Astrocyte of the spinal cord (primary cell): ENCODE data around the gene HTR2A.
A peak's percentile ranks its signal among the peaks of the same experiment; 100 is the strongest.

ENCODE experiments used
- DNase-seq: peaks from one replicate; pipeline ENCODE4 v3.0.0; 2011; ENCODE audit warnings: low read depth, low spot score
- H3K4me3 ChIP-seq: 2 replicates; pipeline ENCODE4 v1.5.1; 2011; ENCODE audit warnings: low read depth, mild to moderate bottlenecking, low read length, moderate library complexity
- in situ Hi-C: cut with HindIII; loops from 2 replicates; pipeline ENCODE4 v1.10.0; 2017; ENCODE audit warnings: low sequenced_read_pairs
- TF ChIP-seq, protein P1 (sequence below): IDR thresholded peaks from 2 replicates; pipeline ENCODE4 v1.5.1; 2012; ENCODE audit warnings: low read depth, mild to moderate bottlenecking, low read length, inconsistent platforms

HTR2A gene

DNA sequence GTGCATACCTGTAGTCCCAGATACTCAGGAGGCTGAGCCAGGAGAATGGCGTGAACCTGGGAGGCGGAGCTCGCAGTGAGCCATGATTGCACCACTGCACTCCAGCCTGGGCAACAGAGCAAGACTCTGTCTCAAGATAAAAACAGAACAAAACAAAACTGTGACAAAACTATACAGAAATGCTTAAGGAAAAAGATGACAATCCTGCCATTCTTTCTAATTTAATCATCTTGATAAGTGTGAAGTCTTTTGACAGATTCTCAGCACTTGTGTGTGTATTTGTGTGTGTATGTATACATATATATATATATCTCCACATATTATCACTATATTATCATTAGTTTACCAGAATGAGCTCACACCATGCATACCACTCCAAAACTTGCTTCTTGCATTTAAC, 12.3 kb downstream of the HTR2A start:
- H3K4me3 ChIP-seq: no peak overlapping the region
- DNase-seq: no peak
- TF ChIP-seq, protein P1, sequence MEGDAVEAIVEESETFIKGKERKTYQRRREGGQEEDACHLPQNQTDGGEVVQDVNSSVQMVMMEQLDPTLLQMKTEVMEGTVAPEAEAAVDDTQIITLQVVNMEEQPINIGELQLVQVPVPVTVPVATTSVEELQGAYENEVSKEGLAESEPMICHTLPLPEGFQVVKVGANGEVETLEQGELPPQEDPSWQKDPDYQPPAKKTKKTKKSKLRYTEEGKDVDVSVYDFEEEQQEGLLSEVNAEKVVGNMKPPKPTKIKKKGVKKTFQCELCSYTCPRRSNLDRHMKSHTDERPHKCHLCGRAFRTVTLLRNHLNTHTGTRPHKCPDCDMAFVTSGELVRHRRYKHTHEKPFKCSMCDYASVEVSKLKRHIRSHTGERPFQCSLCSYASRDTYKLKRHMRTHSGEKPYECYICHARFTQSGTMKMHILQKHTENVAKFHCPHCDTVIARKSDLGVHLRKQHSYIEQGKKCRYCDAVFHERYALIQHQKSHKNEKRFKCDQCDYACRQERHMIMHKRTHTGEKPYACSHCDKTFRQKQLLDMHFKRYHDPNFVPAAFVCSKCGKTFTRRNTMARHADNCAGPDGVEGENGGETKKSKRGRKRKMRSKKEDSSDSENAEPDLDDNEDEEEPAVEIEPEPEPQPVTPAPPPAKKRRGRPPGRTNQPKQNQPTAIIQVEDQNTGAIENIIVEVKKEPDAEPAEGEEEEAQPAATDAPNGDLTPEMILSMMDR: no peak
- in situ Hi-C loops: no loop called here

- in situ Hi-C loops: no loop called here
- no peak for DNase-seq
- H3K4me3 ChIP-seq: no peak overlapping the region
- TF ChIP-seq, protein P1: no peak
These were observed 15.2 kb downstream of the HTR2A start for GRCh38 chr13:46881621-46882020.

DNA sequence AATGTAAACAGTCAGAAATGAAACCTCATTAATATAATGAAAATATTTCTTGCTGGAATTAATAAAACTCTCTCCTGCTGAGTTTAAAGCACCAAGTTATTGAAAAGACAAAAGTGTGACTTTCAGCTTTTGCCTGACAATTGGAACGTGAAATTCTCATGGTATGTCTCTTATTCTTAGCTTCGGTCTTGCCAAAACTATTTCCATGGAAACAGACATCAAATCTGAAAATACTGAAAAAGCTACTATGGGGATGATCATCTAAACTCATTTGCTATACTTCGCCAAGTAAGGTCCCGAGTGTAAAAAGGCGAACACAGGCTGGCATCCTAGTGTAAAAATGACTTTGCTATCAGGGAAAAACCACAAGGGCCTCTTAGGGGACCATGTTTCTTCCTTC, 22.8 kb downstream of the HTR2A start:
- in situ Hi-C loops: no loop called here
- DNase-seq: no peak
- TF ChIP-seq, protein P1: no peak
- no peak overlapping the region for H3K4me3 ChIP-seq

- TF ChIP-seq, protein P1: no peak
- DNase-seq: no peak
- in situ Hi-C loops: no loop called here
- no peak overlapping the region for H3K4me3 ChIP-seq
These were observed 25.3 kb downstream of the HTR2A start for GRCh38 chr13:46871557-46871956.

- no peak for DNase-seq
- no peak overlapping the region for H3K4me3 ChIP-seq
- TF ChIP-seq, protein P1: no peak
- in situ Hi-C loops: no loop called here
These were observed 28.8 kb downstream of the HTR2A start for GRCh38 chr13:46868091-46868490.

DNA sequence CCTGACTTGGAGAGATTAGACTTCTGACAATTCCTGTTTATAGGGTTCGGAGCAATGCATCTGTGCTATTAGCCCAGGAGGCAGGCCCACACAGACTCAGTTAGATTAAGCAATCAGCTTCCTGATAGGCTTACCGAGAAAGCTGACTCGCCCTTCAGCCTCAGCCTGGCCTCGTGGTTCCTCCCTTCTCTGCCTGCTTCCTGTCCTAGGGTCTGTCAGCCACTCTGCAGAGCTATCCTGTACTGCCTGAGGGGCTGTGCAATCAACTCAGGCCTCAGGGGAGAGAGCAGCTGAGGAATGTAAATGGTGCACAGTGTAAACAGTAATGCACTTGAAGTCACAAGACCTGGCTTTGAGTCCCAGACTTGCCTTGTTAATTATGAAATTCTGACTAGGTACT, 30.7 kb downstream of the HTR2A start:
- TF ChIP-seq, protein P1: no peak
- DNase-seq: peak; percentile 20
- no peak overlapping the region for H3K4me3 ChIP-seq
- in situ Hi-C loops: no loop called here

GRCh38 chr13:46864941-46865340, 31.9 kb downstream of the HTR2A start:
- no peak overlapping the region for H3K4me3 ChIP-seq
- in situ Hi-C loops: no loop called here
- no peak for DNase-seq
- TF ChIP-seq, protein P1: no peak
